ENCODE measurements around the gene CSMD2.

The CSMD2 gene

GRCh38 chr1:33818071-33818470 lies 347.0 kb downstream of the CSMD2 start:
- Histone ChIP-seq H3K27me3 (ENCODE audit: control insufficient read depth, insufficient read depth, low read length) (no peaks in the 10 kb centered on the region), H3K9me3 (ENCODE audit: control insufficient read depth, insufficient read depth, low read length) (no peaks in the 10 kb centered on the region), H3K9ac (ENCODE audit: low read depth, low read length) (no peak overlapping the region), H3K4me3 (ENCODE audit: low read depth, low read length) (no peak overlapping the region), H3K4me1 (ENCODE audit: control insufficient read depth, insufficient read depth, low read length) (no peaks in the 10 kb centered on the region), H3K36me3 (ENCODE audit: control insufficient read depth, insufficient read depth, low read length) (peaks cover 3% of the 10 kb centered on the region)

- no peaks in the 10 kb centered on the region for H3K4me1 ChIP-seq (ENCODE audit: control insufficient read depth, insufficient read depth, low read length)
- no peaks in the 10 kb centered on the region for H3K36me3 ChIP-seq (ENCODE audit: control insufficient read depth, insufficient read depth, low read length)
- H3K27me3 ChIP-seq (ENCODE audit: control insufficient read depth, insufficient read depth, low read length), result no peaks in the 10 kb centered on the region
These were observed 350.0 kb downstream of the CSMD2 start for GRCh38 chr1:33815061-33815460.

GRCh38 chr1:33814166-33814565 lies 350.9 kb downstream of the CSMD2 start:
- no peak overlapping the region for H3K9ac ChIP-seq (ENCODE audit: low read depth, low read length)
- H3K4me1 ChIP-seq (ENCODE audit: control insufficient read depth, insufficient read depth, low read length), result no peaks in the 10 kb centered on the region
- H3K27me3 ChIP-seq (ENCODE audit: control insufficient read depth, insufficient read depth, low read length), result no peaks in the 10 kb centered on the region
- no peak overlapping the region for H3K4me3 ChIP-seq (ENCODE audit: low read depth, low read length)
- H3K36me3 ChIP-seq (ENCODE audit: control insufficient read depth, insufficient read depth, low read length), result no peaks in the 10 kb centered on the region
- no peaks in the 10 kb centered on the region for H3K9me3 ChIP-seq (ENCODE audit: control insufficient read depth, insufficient read depth, low read length)

More at GRCh38 chr1:33815061-33815460, 350.0 kb downstream of the CSMD2 start:
- H3K9me3 ChIP-seq (ENCODE audit: control insufficient read depth, insufficient read depth, low read length), result no peaks in the 10 kb centered on the region
- no peak overlapping the region for H3K4me3 ChIP-seq (ENCODE audit: low read depth, low read length)
- H3K9ac ChIP-seq (ENCODE audit: low read depth, low read length), result no peak overlapping the region

- no peak overlapping the region for H3K9ac ChIP-seq (ENCODE audit: low read depth, low read length)
- no peak overlapping the region for H3K4me3 ChIP-seq (ENCODE audit: low read depth, low read length)
- no peaks in the 10 kb centered on the region for H3K27me3 ChIP-seq (ENCODE audit: control insufficient read depth, insufficient read depth, low read length)
- H3K36me3 ChIP-seq (ENCODE audit: control insufficient read depth, insufficient read depth, low read length), result no peaks in the 10 kb centered on the region
- no peaks in the 10 kb centered on the region for H3K4me1 ChIP-seq (ENCODE audit: control insufficient read depth, insufficient read depth, low read length)
- H3K9me3 ChIP-seq (ENCODE audit: control insufficient read depth, insufficient read depth, low read length), result no peaks in the 10 kb centered on the region
These were observed 354.5 kb downstream of the CSMD2 start for GRCh38 chr1:33810571-33810970.

GRCh38 chr1:33805988-33806387 lies 359.0 kb downstream of the CSMD2 start:
- Histone ChIP-seq H3K4me3 (ENCODE audit: low read depth, low read length) (no peak overlapping the region), H3K9ac (ENCODE audit: low read depth, low read length) (no peak overlapping the region), H3K4me1 (ENCODE audit: control insufficient read depth, insufficient read depth, low read length) (no peaks in the 10 kb centered on the region), H3K27me3 (ENCODE audit: control insufficient read depth, insufficient read depth, low read length) (no peaks in the 10 kb centered on the region), H3K9me3 (ENCODE audit: control insufficient read depth, insufficient read depth, low read length) (no peaks in the 10 kb centered on the region), H3K36me3 (ENCODE audit: control insufficient read depth, insufficient read depth, low read length) (no peaks in the 10 kb centered on the region)

- Histone ChIP-seq H3K9ac (ENCODE audit: low read depth, low read length) (no peak overlapping the region), H3K4me1 (ENCODE audit: control insufficient read depth, insufficient read depth, low read length) (no peaks in the 10 kb centered on the region), H3K36me3 (ENCODE audit: control insufficient read depth, insufficient read depth, low read length) (peaks cover 3% of the 10 kb centered on the region), H3K4me3 (ENCODE audit: low read depth, low read length) (no peak overlapping the region), H3K27me3 (ENCODE audit: control insufficient read depth, insufficient read depth, low read length) (no peaks in the 10 kb centered on the region), H3K9me3 (ENCODE audit: control insufficient read depth, insufficient read depth, low read length) (no peaks in the 10 kb centered on the region)
These were observed 362.8 kb downstream of the CSMD2 start for GRCh38 chr1:33802268-33802667.

GRCh38 chr1:33797849-33798248 lies 367.2 kb downstream of the CSMD2 start:
- no peaks in the 10 kb centered on the region for H3K9me3 ChIP-seq (ENCODE audit: control insufficient read depth, insufficient read depth, low read length)

GRCh38 chr1:33792651-33793050 lies 372.4 kb downstream of the CSMD2 start:
- H3K9ac ChIP-seq (ENCODE audit: low read depth, low read length), result no peak overlapping the region
- H3K4me1 ChIP-seq (ENCODE audit: control insufficient read depth, insufficient read depth, low read length), result no peaks in the 10 kb centered on the region
- no peaks in the 10 kb centered on the region for H3K9me3 ChIP-seq (ENCODE audit: control insufficient read depth, insufficient read depth, low read length)
- H3K4me3 ChIP-seq (ENCODE audit: low read depth, low read length), result no peak overlapping the region
- no peaks in the 10 kb centered on the region for H3K27me3 ChIP-seq (ENCODE audit: control insufficient read depth, insufficient read depth, low read length)
- H3K36me3 ChIP-seq (ENCODE audit: control insufficient read depth, insufficient read depth, low read length), result peaks cover 3% of the 10 kb centered on the region

More at GRCh38 chr1:33797849-33798248, 367.2 kb downstream of the CSMD2 start:
- H3K4me1 ChIP-seq (ENCODE audit: control insufficient read depth, insufficient read depth, low read length), result no peaks in the 10 kb centered on the region
- H3K27me3 ChIP-seq (ENCODE audit: control insufficient read depth, insufficient read depth, low read length), result no peaks in the 10 kb centered on the region
- H3K4me3 ChIP-seq (ENCODE audit: low read depth, low read length), result no peak overlapping the region
- peaks cover 3% of the 10 kb centered on the region for H3K36me3 ChIP-seq (ENCODE audit: control insufficient read depth, insufficient read depth, low read length)
- no peak overlapping the region for H3K9ac ChIP-seq (ENCODE audit: low read depth, low read length)

GRCh38 chr1:33792216-33792615 lies 372.8 kb downstream of the CSMD2 start:
- no peak overlapping the region for H3K9ac ChIP-seq (ENCODE audit: low read depth, low read length)
- no peak overlapping the region for H3K4me3 ChIP-seq (ENCODE audit: low read depth, low read length)
- H3K36me3 ChIP-seq (ENCODE audit: control insufficient read depth, insufficient read depth, low read length), result peaks cover 3% of the 10 kb centered on the region
- no peaks in the 10 kb centered on the region for H3K27me3 ChIP-seq (ENCODE audit: control insufficient read depth, insufficient read depth, low read length)
- H3K4me1 ChIP-seq (ENCODE audit: control insufficient read depth, insufficient read depth, low read length), result no peaks in the 10 kb centered on the region
- H3K9me3 ChIP-seq (ENCODE audit: control insufficient read depth, insufficient read depth, low read length), result no peaks in the 10 kb centered on the region

- Histone ChIP-seq H3K4me3 (ENCODE audit: low read depth, low read length) (no peak overlapping the region), H3K9ac (ENCODE audit: low read depth, low read length) (no peak overlapping the region), H3K4me1 (ENCODE audit: control insufficient read depth, insufficient read depth, low read length) (no peaks in the 10 kb centered on the region), H3K36me3 (ENCODE audit: control insufficient read depth, insufficient read depth, low read length) (peaks cover 3% of the 10 kb centered on the region), H3K9me3 (ENCODE audit: control insufficient read depth, insufficient read depth, low read length) (no peaks in the 10 kb centered on the region), H3K27me3 (ENCODE audit: control insufficient read depth, insufficient read depth, low read length) (no peaks in the 10 kb centered on the region)
These were observed 373.8 kb downstream of the CSMD2 start for GRCh38 chr1:33791251-33791650.

- H3K4me1 ChIP-seq (ENCODE audit: control insufficient read depth, insufficient read depth, low read length), result no peaks in the 10 kb centered on the region
- H3K36me3 ChIP-seq (ENCODE audit: control insufficient read depth, insufficient read depth, low read length), result peaks cover 3% of the 10 kb centered on the region
- no peaks in the 10 kb centered on the region for H3K27me3 ChIP-seq (ENCODE audit: control insufficient read depth, insufficient read depth, low read length)
- no peak overlapping the region for H3K4me3 ChIP-seq (ENCODE audit: low read depth, low read length)
- H3K9ac ChIP-seq (ENCODE audit: low read depth, low read length), result no peak overlapping the region
- no peaks in the 10 kb centered on the region for H3K9me3 ChIP-seq (ENCODE audit: control insufficient read depth, insufficient read depth, low read length)
These were observed 374.5 kb downstream of the CSMD2 start for GRCh38 chr1:33790577-33790976.

- Histone ChIP-seq H3K4me3 (ENCODE audit: low read depth, low read length) (no peak overlapping the region), H3K9ac (ENCODE audit: low read depth, low read length) (no peak overlapping the region), H3K36me3 (ENCODE audit: control insufficient read depth, insufficient read depth, low read length) (peaks cover 5% of the 10 kb centered on the region), H3K9me3 (ENCODE audit: control insufficient read depth, insufficient read depth, low read length) (no peaks in the 10 kb centered on the region), H3K27me3 (ENCODE audit: control insufficient read depth, insufficient read depth, low read length) (no peaks in the 10 kb centered on the region), H3K4me1 (ENCODE audit: control insufficient read depth, insufficient read depth, low read length) (no peaks in the 10 kb centered on the region)
These were observed 380.2 kb downstream of the CSMD2 start for GRCh38 chr1:33784876-33785275.

GRCh38 chr1:33782776-33783175 lies 382.3 kb downstream of the CSMD2 start:
- H3K36me3 ChIP-seq (ENCODE audit: control insufficient read depth, insufficient read depth, low read length), result peaks cover 3% of the 10 kb centered on the region
- no peaks in the 10 kb centered on the region for H3K9me3 ChIP-seq (ENCODE audit: control insufficient read depth, insufficient read depth, low read length)
- no peaks in the 10 kb centered on the region for H3K4me1 ChIP-seq (ENCODE audit: control insufficient read depth, insufficient read depth, low read length)
- H3K4me3 ChIP-seq (ENCODE audit: low read depth, low read length), result no peak overlapping the region
- no peak overlapping the region for H3K9ac ChIP-seq (ENCODE audit: low read depth, low read length)
- H3K27me3 ChIP-seq (ENCODE audit: control insufficient read depth, insufficient read depth, low read length), result no peaks in the 10 kb centered on the region
